Measurements from ENCODE around the gene RSPO1. TPM values are rescaled to one million over a fixed set of nuclear protein-coding genes. Genes with fewer than 3 reads are reported as not detected.
"Not testable (repeated sequence)": the region's sequence is repeated elsewhere in the genome, so short reads cannot be mapped to it uniquely, and the experiment has no call there.

RSPO1 gene
- 0.04 TPM in 1 of 2 replicates, not detected in the other for polyA plus RNA-seq (2011; rRNA removed)
- polyA minus RNA-seq (2011; rRNA and poly(A)+ RNA removed): not detected in 2 replicates

- DNase-seq (ENCODE audit: low read depth, low spot score): no peak
- ChIA-PET POLR2A (interaction anchor here (0.7 kb wide), 1 partner anchor 31 kb away, joined by 3 read pairs; no protein-coding TSS in a partner anchor), CTCF (interaction anchor here (1.4 kb wide), 1 partner anchor 48 kb away, joined by 5 read pairs; no protein-coding TSS in a partner anchor)
- no peak within 1 kb of the TSS for H3K27ac ChIP-seq (ENCODE audit: low read depth, low read length)
- H3K27me3 ChIP-seq (ENCODE audit: control insufficient read depth, insufficient read depth, low read length): peaks cover 85% of the 10 kb centered on the region
- no peak for TF ChIP-seq CTCF (IDR thresholded peaks at IDR 0.05; ENCODE audit: low read depth, low read length)
- H3K4me3 ChIP-seq (ENCODE audit: low read depth, low read length): peak within 1 kb of the TSS; percentile 25; the same call in 1 of the 2 replicates
- no peaks in the 10 kb centered on the region; the same call in 1 of the 2 replicates for H3K9me3 ChIP-seq (ENCODE audit: control insufficient read depth, insufficient read depth, low read length)
Observed at GRCh38 chr1:37634244-37634991, at the start of gene RSPO1. RSPO1 (minus strand) TSS chr1:37634892; CDS start chr1:37629661, 5,231 bp downstream.

- POLR2A ChIA-PET; H3K27me3 ChIP-seq (ENCODE audit: control insufficient read depth, insufficient read depth, low read length); H3K4me3 ChIP-seq (ENCODE audit: low read depth, low read length); H3K9me3 ChIP-seq (ENCODE audit: control insufficient read depth, insufficient read depth, low read length); DNase-seq (ENCODE audit: low read depth, low spot score); H3K27ac ChIP-seq (ENCODE audit: low read depth, low read length): not testable (repeated sequence)
- CTCF ChIA-PET: interaction anchor here (0.7 to 13.0 kb wide), 9 partner anchors 8 to 1168 kb away, joined by 3 to 378 read pairs (median 12); partner anchors contain the start of genes CDCA8 and MEAF6
Observed at GRCh38 chr1:37684182-37684581, 49.5 kb upstream of the RSPO1 start.

GRCh38 chr1:37682334-37682987, 47.8 kb upstream of the RSPO1 start:
- no peaks in the 10 kb centered on the region for H3K9me3 ChIP-seq (ENCODE audit: control insufficient read depth, insufficient read depth, low read length)
- POLR2A ChIA-PET: interaction anchor here (0.6 to 1.0 kb wide), 2 partner anchors 79 to 83 kb away, joined by 3 to 9 read pairs; no protein-coding TSS in a partner anchor
- CTCF ChIA-PET: interaction anchor here (0.5 to 13.0 kb wide), 47 partner anchors 8 to 1167 kb away, joined by 3 to 378 read pairs (median 4); partner anchors contain the start of genes CDCA8, GNL2, MEAF6 and RSPO1
- no peak overlapping the region for H3K27ac ChIP-seq (ENCODE audit: low read depth, low read length)
- H3K4me3 ChIP-seq (ENCODE audit: low read depth, low read length): no peak overlapping the region
- DNase-seq (ENCODE audit: low read depth, low spot score): peak; percentile 37
- peaks cover 4% of the 10 kb centered on the region for H3K27me3 ChIP-seq (ENCODE audit: control insufficient read depth, insufficient read depth, low read length)
- TF ChIP-seq CTCF (IDR thresholded peaks at IDR 0.05; ENCODE audit: low read depth, low read length): peak; percentile 94

GRCh38 chr1:37680933-37681332, 46.2 kb upstream of the RSPO1 start:
- Histone ChIP-seq H3K9me3 (ENCODE audit: control insufficient read depth, insufficient read depth, low read length) (no peaks in the 10 kb centered on the region), H3K27ac (ENCODE audit: low read depth, low read length) (no peak overlapping the region), H3K27me3 (ENCODE audit: control insufficient read depth, insufficient read depth, low read length) (peaks cover 17% of the 10 kb centered on the region), H3K4me3 (ENCODE audit: low read depth, low read length) (no peak overlapping the region)
- POLR2A ChIA-PET: no interaction called here
- CTCF ChIA-PET: interaction anchor here (0.5 to 13.0 kb wide), 16 partner anchors 9 to 1165 kb away, joined by 3 to 378 read pairs (median 6); partner anchors contain the start of genes CDCA8 and GNL2
- no peak for DNase-seq (ENCODE audit: low read depth, low spot score)
- no peak for TF ChIP-seq CTCF (IDR thresholded peaks at IDR 0.05; ENCODE audit: low read depth, low read length)

- Histone ChIP-seq H3K4me3 (ENCODE audit: low read depth, low read length) (no peak overlapping the region), H3K27me3 (ENCODE audit: control insufficient read depth, insufficient read depth, low read length) (peaks cover 35% of the 10 kb centered on the region), H3K9me3 (ENCODE audit: control insufficient read depth, insufficient read depth, low read length) (no peaks in the 10 kb centered on the region), H3K27ac (ENCODE audit: low read depth, low read length) (no peak overlapping the region)
- DNase-seq (ENCODE audit: low read depth, low spot score): no peak
- ChIA-PET CTCF (interaction anchor here (0.5 to 13.0 kb wide), 2 partner anchors 74 to 220 kb away, joined by 3 to 378 read pairs; no protein-coding TSS in a partner anchor), POLR2A (interaction anchor here (0.5 kb wide), 1 partner anchor 24 kb away, joined by 3 read pairs; no protein-coding TSS in a partner anchor)
- no peak for TF ChIP-seq CTCF (IDR thresholded peaks at IDR 0.05; ENCODE audit: low read depth, low read length)
Observed at GRCh38 chr1:37677808-37678207, 43.1 kb upstream of the RSPO1 start.

Data from AG04450 (cell line).